NOMO-1 treated with DMSO at 0.1 percent for 48 hours (cell line): Measurements from ENCODE around the gene USP2.

Experiments used
- DNase-seq: peaks from one replicate; lab custom pipeline; 2025; ENCODE audit not compliant: unreplicated experiment; lab: John Stamatoyannopoulos, UW

The USP2 gene

DNA sequence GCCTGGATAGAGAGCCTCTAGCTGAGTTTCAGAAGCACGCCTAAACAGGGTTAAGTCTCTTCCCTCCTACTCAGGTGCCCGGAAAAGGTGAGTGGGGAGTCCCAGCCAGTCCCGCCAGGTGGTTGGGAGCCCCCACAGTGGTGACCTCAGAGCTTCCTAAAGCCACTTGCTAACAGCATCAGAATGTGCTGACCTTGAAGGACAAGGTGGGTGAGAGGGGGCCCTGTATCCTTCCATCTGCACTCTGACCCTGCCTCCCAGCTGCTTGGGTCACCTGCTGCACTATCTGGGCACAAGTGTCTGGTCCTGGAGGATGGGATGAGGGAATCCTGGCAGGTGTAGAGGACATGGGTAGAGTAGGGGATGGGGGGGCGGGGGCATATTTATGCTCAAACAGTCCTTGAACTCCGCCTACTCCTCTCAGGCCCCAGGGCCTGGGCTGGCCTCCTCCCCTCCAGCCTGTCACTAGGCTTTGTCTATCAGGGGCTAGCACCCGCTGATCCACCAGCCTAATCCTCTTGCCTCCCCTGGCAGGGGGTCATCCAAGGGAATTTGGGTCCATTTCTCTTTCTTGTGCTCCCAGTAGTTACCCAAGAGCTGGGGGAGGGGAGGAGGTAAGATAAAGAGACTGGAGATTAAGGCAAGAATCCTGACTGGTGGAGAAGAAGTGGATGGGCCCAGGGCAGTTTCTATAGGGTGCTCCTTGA is 3.4 kb downstream of the USP2 start:
- DNase-seq = no peak

DNA sequence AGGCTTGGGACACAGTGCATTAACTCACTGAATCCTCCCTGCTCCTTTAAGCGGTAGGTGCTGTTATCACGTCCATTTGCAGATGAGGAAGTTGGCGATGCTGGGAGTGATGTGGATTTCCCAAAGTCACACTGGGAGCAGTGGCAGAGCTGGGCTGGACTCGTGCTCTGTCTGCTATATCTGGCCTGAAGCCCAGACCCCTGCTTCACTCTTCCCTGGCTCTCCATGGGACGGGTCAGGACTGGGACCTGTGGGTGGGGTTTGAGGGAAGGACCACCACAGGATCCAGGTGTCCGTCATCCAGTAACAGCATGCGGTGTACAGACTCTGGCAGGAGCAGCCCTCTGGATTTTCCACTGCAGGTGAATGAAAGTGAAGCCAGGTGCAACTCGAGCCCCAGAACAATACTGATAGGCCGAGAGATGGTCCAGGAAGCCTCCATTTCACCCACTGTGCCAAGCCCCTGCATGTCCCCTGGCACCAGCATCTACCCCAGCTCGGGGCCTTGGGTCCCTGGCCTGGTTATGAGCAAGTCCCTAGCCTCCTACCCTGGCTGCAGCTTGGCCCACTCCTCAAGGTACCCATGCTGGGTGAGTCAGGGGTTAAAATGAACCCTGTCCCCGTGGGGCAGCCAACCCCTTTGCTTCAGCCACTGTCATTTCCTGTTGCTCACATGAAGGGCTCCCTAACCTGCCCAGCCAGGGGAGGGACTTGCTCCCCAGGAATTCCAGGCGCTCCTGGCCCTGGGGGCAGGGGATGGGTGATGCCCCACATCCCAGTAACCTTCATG is 4.2 kb downstream of the USP2 start:
- no peak for DNase-seq

DNA sequence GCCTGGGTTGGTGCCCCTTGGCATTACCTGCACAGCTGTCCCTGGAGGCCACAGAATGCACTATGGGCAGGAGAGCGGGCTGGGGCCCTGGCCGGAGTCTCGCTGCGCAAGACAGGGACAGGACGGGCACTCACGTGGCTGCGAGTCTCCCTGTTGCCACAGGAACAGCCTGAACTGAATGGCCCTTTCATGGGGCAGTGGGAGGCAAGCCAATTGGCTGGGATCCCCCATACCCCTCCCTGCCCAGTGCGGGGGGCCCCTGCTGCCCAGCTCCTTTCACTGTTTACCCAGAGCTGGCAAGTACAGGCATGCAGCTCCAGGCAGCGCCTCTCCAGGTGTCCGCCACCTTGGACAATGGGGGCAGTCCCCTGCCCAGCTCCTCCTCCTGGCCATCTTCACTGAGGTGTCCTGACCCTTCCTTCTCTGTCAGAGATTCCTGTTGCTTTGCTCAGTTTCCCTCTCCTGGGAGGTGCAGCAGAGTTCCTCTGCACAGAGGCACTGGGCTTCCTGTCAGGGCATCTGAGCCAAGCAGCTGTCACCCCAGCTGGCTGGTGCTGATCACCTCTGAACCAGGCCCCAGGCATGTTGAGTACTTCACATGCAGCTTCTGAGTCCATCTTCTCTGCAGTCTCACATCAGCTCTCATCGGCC is 5.2 kb downstream of the USP2 start:
- DNase-seq = no peak

DNA sequence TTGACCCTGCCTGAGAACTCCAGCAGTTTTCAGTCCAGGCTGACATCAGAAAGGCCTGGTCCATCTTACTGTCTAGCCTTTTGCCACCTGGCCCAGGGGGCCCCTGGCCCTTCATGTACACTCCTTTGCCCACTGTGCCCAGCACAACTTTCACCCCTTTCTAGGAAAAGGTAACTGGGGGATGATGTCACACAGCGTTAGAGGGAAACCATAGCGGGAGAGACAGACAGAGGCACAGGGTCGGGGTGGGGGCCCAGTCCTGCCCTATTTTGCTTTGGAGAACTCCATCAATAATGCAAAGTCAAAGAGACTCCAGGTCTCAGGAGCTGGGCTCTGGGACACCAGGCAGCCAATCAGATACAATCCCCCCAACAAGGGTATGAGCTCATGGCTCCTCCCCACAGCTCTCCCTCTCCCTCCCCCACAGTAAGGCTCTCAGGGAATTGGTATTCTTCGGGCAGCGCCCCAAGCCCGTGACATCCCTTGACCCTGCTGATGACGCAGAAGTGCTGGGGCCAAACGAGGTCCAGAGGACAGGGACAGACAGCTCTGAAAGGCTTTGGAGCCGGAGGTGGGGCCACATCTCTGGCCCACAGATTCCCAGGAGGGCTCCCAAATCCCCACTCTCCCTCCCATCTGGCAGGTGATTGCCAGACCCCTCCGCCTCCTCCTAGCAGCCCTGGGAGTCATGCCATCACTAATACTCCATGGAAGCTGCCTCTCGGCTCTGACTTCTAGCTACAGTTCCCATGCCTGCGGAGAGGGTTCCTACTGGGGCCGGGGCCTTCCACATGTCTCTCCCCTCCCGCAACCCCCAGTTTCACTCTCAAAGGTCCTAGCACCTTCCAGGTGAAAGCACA is 5.9 kb downstream of the USP2 start:
- no peak for DNase-seq

DNA sequence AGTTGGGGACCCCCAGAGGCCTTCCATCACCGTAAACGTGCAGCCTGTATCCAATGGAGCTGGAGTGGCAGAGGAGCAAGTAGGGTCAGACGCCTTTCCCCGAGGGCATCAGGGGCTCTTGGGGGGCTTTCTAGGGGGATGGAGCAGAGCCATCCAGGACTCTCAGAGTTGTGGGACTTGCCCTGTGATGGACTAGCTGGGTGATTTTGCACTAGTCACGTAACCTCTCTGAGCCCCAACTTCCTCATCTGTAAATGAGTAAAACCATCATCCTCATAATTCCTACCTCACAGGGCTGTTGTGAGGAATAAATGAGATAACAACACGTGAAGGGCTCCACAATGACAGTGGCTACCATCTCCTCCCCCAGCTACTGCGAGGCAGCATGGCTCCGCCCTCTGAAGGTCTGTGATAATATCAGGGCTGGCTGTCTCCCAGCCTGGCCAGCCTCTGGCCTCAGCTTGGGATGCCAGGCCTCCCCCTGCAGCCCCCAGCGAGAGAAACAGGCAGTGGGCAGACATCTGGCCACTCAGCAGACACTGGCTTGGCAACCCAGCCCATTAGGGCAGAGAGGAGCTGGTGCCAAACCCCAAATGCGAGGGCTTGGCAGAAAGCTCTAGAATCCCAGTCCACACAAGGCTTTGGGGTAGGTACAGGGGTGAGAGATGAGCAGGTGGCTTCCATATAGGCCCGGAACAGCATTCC is 6.7 kb downstream of the USP2 start:
- DNase-seq = no peak

DNA sequence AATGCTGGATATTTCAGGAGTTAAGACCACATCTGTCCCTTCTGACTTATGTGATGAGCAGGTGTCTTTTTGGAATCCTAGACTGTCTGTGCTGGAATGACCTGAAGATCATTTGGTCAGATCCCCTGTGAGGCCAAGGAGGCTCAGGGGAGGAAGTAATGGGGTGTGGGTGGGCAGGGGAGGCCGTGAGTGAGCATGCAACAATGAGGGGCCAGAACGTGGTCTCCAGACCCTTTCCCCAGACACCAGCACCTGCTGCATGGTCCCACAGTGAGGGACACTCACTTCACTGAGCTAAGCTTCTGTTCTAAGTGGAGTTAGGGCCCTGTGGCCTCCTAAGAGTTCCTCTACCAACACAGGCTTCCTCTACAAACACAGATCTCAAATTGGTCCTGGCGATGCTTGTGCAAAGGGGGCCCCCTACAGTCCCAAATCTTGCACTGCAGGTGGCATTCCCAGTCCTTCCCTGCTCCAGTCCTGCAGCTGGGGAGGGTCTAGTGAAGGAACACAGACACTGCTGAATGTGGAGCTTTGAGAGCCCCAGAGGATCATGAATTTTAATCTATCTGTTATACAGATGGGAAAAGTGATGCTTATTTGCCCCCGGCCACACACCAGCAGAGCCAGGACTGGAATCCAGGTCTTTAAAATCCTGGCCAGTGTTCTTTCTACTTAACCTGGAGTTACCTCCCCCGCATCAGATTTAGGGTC is 7.4 kb downstream of the USP2 start:
- peak; percentile 54 for DNase-seq

DNA sequence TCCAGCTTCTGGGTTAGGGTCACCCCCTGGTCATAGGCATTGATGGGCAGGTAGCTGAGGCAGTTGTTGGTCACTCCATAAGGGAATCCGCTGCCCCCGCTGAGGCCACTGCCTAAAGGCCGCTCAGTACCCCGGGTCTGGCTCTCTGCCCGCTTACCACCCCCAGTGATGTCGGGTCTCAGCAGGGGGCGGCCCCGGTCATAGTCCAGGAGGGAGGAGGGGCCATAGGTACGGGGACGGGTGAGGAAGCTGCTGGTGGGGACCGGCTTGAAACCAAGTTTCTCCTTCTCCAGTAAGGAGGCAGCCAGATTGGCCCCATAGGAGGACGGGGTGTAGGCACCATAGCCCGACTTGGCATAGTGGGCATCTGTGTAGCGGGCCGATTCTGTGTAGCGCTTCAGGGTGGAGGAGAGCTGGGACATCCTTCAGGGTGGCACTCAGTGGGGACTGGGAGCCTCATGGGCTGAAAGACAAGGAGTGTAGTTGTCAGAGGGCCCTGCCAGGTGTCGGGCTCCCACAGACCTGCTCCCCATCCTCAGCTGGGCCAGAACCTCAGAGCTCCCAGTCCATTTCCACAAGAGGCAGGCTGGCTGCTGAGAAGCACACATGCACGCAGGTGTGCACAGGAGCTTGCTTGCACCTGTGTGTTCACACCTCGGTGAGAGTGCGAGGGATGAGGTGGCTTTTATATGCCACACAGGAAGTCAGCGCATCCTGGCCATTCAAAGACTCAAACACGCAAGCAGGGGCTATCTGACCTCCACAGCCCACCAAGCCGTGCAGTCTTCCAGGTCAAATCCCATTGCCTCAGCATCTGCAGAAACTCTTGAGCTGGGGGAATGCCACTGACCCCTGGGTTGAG is 8.2 kb downstream of the USP2 start:
- DNase-seq = no peak

DNA sequence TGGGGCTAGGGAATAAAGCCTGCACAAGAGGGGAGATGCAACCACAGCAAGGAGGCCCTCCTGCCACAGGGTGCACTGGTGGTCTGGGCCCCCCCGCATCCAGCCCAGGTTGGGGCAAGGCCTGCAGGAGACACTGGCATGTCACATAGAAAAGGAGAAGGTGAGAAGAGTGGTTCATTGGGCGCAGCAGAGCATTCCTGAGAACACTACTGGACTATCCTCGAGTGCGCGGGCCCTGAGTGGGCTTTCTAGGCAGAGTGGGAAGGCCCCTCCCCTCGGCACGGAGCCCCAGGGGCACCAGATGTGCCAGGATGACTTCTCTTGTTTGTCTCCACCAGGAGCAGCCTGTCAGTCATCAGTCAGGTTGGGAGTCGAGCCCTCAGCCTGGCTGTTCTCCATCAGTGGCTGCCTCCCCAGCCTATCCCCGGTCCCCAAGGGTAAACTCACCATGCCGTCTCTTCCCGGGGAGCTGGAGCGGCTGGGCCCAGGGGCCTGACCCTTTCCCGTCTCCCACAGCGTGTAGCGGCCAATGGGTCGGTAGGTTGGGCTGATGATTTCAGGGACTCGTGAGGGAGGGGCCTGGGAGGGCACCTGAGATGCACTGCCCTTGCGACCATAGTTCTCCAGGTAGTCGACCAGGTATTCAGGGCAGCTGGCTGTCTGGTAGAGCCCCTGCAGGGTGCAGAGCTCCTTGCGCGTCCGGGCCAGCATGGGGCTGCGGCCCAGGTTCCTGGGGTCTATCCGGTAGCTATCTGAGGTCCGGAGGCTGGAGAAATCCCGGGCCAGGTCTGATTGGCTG is 9.0 kb downstream of the USP2 start:
- DNase-seq = no peak

DNA sequence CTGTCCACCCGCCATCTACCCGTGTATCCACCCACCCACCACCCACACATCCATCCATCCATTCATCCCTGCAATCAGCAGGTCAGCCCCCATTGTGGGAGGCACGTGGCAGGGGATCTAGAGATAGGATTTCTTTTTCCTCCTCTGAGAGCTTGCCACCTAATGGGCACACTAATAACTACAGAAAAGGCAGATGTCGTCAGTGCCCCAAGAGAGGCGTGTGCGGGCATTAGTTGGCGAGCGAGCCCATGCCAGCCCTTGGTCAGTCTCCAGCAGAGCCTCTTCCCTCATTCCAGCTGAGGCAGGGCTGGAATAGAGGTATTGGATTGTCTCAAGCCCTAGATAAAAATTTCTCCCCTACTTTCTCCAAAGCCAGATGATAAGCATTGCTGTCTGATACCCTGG is 9.7 kb downstream of the USP2 start:
- peak; percentile 4 for DNase-seq

DNA sequence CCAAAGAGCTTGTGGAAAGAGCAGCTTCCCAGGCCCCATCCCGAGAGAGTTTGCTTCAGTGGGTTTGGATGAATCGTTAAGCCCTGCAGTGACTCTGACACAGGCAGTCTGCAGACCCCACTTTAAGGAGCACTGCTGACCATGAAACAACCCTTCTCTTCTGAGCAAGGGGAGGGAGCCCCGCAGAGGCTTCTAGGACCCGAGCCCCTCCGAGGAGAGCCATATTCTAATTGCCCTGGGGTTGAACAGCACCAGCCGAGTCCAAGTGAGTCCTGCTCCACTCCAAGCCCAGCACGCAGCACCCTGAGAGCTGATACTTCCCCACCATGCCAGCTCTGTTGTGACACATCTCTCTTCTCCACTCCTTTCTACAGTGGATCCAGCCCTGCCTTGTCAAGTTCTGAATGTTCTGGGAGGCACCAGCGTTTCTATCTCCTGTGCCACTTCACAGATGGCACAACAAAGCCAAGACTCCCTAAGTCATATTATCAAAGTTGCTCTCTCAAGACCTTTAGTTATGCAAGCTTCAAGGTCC is 10.4 kb downstream of the USP2 start:
- DNase-seq = no peak

DNA sequence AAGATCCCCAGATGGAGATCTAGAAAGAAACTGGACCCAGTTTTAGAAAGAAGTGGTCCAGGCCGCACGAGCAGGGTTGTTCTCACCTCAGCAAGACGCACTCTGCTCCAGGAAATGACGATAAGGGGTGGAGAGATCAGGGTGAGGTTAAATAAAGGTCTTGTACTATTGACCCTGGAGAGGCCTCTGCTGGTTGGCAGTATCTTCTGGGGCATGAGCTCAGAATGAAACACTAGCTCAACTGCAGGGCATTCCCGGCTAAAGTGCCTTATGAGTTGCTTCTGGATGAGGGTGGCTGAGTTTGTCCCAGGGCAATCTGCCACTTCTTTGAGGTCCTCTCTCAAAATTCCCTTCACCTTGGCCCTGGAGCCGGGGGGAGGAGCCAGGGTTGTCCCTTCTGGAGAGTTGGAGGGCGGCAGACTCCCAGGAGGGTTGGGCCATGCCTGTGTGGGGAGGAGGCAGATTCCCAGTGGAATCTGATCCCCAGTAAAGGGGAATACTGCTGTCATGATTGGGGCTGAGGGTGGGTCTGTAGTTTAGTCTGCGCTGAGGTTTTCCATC is 10.9 kb downstream of the USP2 start:
- DNase-seq = peak; percentile 62

DNA sequence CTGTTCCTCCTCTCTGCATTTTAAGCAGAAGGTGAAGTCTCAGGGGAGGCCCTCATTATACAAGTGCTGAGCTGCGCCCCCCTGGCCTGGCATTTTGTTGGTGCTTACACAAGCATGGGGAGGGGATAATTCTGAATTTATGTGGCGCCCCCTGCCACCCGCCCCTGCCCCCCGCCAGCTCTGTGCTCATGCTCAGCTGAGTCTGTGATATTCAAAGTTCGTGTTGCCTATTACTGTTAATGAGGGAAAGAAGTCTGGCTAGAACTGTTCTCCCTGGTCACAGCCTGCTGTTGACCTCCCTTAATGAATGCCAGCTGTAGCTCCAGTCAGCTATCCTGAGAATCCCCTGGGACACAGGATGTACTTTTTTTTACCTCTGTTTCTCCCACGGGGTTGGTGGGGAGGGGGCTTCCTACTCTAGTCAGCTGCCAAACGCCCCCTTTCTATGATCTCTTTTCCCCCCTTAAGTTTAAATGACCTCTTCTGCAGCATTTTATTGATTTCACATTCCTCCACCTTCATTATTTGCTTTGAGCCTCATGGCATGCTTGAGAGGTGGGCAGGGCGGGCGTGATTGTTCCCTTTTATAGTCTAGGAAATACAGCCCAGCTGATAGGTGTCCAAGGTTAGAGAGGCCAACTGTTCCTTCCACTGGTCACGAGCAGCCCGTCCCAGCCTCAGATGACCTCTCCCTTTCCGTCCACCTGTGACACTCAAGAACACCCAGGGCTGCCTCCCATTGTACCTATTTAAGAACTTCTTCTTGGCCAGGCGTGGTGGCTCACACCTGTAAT is 12.2 kb downstream of the USP2 start:
- no peak for DNase-seq

DNA sequence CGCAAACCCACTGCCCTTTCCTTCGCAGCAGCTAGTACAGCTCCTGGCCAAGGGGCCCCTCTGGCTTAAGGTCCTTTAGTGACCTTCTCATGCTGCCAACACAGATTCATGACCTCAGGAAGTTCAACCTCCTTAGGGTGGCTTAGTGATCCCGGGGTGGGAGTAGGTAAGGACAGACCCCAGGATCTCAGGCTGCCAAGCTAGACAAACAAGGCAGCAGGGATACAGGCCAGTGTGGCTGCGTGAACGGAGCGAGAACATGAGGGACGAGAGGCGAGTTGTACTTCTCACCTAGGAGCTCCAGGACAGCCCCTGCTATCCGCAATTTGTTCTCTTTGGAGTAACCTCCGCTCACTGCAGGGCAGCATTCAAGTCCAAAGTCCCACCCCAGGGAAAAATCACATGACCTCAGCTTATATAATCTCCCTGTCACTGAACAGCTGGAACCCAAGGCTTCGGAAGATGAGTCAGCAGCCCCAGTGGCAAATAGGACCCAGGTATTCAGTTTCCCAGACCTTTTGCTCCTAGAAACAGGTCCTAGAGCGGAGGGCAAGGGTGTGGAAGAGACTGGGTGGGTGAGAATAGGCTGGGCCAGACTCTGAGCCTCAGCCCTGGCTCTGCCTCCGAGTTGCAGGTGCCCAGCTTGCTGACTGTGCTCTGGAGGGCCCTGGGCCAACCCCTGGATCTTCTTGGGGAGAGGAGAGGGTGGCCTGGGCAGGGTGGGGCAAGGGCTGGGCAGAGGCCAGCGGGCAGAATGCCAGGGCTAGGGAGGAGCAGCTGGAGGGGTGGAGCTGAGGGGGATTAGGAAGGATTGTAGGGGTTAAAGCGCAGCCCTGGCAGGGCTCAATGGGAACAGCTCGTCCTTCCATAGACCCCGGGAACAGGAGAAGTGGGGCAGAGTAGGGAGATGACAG is 13.1 kb downstream of the USP2 start:
- peak; percentile 13 for DNase-seq

DNA sequence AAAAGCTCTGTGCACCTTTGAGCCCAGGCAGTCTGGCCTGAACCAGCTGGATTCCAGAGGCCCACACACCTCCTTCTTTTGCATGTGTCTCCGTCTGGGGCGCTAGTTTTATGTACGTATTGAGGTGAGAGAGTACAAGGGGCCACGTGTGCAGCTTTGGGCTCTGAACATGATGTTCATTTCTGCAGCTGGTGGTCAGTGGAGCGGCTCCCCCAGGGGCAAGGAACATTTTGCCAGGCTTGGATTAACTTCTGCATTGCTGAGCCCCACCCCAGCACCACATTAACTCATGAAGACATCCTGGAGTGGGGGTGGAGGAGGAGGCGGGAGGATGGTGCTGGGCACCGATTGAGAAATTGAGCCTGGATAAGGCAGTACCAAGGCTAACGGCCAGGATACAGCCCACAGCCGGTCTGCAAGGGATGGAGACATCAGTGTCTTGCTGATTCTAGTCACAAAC is 13.8 kb downstream of the USP2 start:
- peak; percentile 77 for DNase-seq
